ENCODE data around the gene NLRP3.

Gene NLRP3

GRCh38 chr1:247453997-247454396 is 38.0 kb downstream of the NLRP3 start:
- TF ChIP-seq KLF8 (tag by site-specific recombination; IDR thresholded peaks at IDR 0.05) (no peak), ZNF221 (tag by site-specific recombination; IDR thresholded peaks at IDR 0.05; ENCODE audit: borderline replicate concordance) (no peak), ZNF791 (tag by site-specific recombination; IDR thresholded peaks at IDR 0.05) (no peak), RBAK (tag by site-specific recombination; IDR thresholded peaks at IDR 0.05) (no peak), ZNF214 (tag by site-specific recombination; IDR thresholded peaks at IDR 0.05; ENCODE audit: borderline replicate concordance) (no peak), ZSCAN4 (tag by site-specific recombination; IDR thresholded peaks at IDR 0.05) (0 out of 2 replicates have a peak, but pooled peaks have one; percentile 31), GLIS2 (tag by site-specific recombination; IDR thresholded peaks at IDR 0.05) (no peak), ZNF266 (tag by site-specific recombination; IDR thresholded peaks at IDR 0.05; ENCODE audit: low read depth) (no peak)
- H3K4me3 ChIP-seq (ENCODE audit: low read depth, low read length): no peak overlapping the region
- no peaks in the 10 kb centered on the region for H3K4me1 ChIP-seq (ENCODE audit: control insufficient read depth, insufficient read depth, low read length)
- H3K36me3 ChIP-seq (ENCODE audit: control insufficient read depth in 2 of 2, insufficient read depth in 1 of 2, low read length in 2 of 2): no peaks in the 10 kb centered on the region
- H3K27ac ChIP-seq (ENCODE audit: extremely low read depth, low read depth, low read length): no peak overlapping the region
- CTCF ChIA-PET: no interaction called here
- H3K9me3 ChIP-seq (ENCODE audit: control insufficient read depth, insufficient read depth, low read depth, low read length): no peaks in the 10 kb centered on the region
- POLR2A ChIA-PET: no interaction called here

DNA sequence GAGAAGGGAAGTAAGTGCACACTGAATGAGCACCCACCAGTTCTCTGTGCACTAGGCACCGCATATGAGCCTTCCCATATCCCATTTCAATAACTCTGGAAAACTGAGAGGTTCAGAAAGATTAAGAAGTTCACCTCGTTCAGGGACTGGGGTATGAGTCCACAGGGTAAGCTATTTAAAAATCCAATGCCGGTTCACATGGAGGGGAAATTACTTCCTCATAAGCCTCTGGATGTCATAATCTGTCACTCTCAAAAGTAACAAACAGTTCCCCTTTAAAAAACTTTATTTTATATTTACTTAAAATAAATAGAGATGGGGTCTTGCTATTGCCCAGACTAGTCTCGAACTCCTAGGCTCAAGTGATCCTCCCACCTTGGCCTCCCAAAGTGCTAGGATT is 40.0 kb downstream of the NLRP3 start:
- CTCF ChIA-PET: no interaction called here
- Histone ChIP-seq H3K27ac (ENCODE audit: extremely low read depth, low read depth, low read length) (no peak overlapping the region), H3K36me3 (ENCODE audit: control insufficient read depth in 2 of 2, insufficient read depth in 1 of 2, low read length in 2 of 2) (no peaks in the 10 kb centered on the region), H3K4me3 (ENCODE audit: low read depth, low read length) (no peak overlapping the region), H3K9me3 (ENCODE audit: control insufficient read depth, insufficient read depth, low read depth, low read length) (no peaks in the 10 kb centered on the region), H3K4me1 (ENCODE audit: control insufficient read depth, insufficient read depth, low read length) (no peaks in the 10 kb centered on the region)
- POLR2A ChIA-PET: no interaction called here
- TF ChIP-seq, protein P1, sequence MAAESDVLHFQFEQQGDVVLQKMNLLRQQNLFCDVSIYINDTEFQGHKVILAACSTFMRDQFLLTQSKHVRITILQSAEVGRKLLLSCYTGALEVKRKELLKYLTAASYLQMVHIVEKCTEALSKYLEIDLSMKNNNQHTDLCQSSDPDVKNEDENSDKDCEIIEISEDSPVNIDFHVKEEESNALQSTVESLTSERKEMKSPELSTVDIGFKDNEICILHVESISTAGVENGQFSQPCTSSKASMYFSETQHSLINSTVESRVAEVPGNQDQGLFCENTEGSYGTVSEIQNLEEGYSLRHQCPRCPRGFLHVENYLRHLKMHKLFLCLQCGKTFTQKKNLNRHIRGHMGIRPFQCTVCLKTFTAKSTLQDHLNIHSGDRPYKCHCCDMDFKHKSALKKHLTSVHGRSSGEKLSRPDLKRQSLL (tag by site-specific recombination; IDR thresholded peaks at IDR 0.05): no peak
- TF ChIP-seq YY2 (tag by site-specific recombination; IDR thresholded peaks at IDR 0.05) (no peak), ZNF670 (tag by site-specific recombination; IDR thresholded peaks at IDR 0.05; ENCODE audit: low read depth) (no peak), ZNF138 (tag by site-specific recombination; IDR thresholded peaks at IDR 0.05; ENCODE audit: borderline replicate concordance) (no peak), ZNF837 (tag by site-specific recombination; IDR thresholded peaks at IDR 0.05) (no peak), ZNF433 (tag by site-specific recombination; IDR thresholded peaks at IDR 0.05; ENCODE audit: low read depth) (no peak), ZNF677 (tag by site-specific recombination; IDR thresholded peaks at IDR 0.05) (no peak), ZBTB7A (tag by site-specific recombination; IDR thresholded peaks at IDR 0.05; ENCODE audit: low read depth) (no peak), GLIS1 (tag by site-specific recombination; IDR thresholded peaks at IDR 0.05) (no peak), BCL11B (tag by site-specific recombination; IDR thresholded peaks at IDR 0.05; ENCODE audit: low read depth) (no peak), ZNF600 (tag by site-specific recombination; IDR thresholded peaks at IDR 0.05) (no peak), ZNF426 (tag by site-specific recombination; IDR thresholded peaks at IDR 0.05) (no peak), ZNF121 (tag by site-specific recombination; IDR thresholded peaks at IDR 0.05) (no peak), ZSCAN30 (tag by site-specific recombination; IDR thresholded peaks at IDR 0.05) (no peak), KLF16 (tag by site-specific recombination; IDR thresholded peaks at IDR 0.05) (no peak)
- TF ChIP-seq, protein P2, sequence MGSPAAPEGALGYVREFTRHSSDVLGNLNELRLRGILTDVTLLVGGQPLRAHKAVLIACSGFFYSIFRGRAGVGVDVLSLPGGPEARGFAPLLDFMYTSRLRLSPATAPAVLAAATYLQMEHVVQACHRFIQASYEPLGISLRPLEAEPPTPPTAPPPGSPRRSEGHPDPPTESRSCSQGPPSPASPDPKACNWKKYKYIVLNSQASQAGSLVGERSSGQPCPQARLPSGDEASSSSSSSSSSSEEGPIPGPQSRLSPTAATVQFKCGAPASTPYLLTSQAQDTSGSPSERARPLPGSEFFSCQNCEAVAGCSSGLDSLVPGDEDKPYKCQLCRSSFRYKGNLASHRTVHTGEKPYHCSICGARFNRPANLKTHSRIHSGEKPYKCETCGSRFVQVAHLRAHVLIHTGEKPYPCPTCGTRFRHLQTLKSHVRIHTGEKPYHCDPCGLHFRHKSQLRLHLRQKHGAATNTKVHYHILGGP (tag by site-specific recombination; IDR thresholded peaks at IDR 0.05): no peak

Data from HEK293 (cell line).